NCI-H2227 (cell line): ENCODE results near the gene CELSR1.

Experiments
- DNase-seq: peaks from one replicate; lab custom pipeline; 2025; ENCODE audit not compliant: unreplicated experiment; lab: John Stamatoyannopoulos, UW

Gene CELSR1

GRCh38 chr22:46354176-46354992, 183.0 kb downstream of the CELSR1 start:
- no peak for DNase-seq

DNA sequence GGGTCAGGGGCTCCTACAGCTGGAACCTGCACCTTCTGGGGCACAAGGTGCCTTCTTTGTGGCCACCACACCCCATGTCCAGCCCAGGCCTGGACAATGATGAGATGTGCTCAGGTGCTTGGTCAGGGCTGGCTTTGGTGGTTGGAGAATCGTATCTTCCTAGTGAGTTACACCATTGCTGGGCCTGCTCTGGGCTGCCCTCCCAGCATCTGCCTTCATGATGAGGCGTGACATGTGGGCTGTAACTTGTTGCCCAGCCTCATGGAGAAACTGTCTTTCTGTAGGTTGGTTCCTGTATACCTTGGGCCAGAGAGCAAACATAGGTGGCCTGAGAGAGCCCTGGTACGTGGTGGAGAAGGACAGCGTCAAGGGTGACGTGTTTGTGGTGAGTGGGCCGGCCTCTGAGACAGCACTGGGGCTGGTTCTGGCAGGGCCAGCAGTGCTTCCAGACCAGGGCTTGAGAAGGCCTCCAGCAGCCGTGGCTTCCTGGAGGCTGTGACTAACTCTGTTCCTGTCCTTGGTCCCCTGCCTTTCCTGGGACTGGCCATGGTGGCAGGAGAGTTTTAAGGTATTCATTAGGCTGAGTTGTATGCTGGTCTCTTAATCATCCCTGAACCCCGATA, 183.8 kb downstream of the CELSR1 start:
- DNase-seq: no peak

DNA sequence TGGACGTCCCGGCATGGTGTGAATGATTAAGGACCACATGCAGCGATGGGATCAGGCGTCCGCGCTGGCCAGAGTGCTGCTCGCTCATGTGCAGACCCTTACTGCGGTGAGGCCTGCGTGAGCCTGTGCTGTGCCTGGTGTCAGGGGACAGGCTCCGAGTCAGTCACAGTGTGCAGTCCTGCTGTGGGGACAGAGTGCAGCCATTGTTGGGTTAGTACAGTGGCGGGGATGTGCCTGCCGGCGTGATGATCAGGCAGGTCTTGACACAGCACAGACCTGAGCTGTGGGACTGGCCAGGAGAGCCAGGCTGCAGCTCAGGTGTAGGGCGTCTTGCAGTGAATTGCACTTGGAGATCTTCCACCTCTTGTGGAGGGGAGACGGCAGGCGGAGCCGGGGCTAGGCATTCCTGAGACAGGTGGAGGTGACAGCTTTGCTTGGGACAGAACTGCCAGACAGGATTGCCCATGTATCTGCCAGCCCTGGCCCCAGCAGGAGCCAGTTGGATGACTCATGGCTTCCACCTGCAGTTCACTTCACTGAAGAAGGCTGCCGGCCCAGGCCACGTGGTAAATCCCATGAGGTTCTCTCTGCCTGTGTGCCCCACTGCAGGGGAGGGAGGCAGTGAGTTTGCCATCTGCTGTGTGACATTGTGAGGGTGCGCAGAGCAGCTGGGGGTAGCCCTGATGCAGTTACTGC, 184.6 kb downstream of the CELSR1 start:
- DNase-seq: no peak

GRCh38 chr22:46352276-46352675, 185.1 kb downstream of the CELSR1 start:
- no peak for DNase-seq

DNA sequence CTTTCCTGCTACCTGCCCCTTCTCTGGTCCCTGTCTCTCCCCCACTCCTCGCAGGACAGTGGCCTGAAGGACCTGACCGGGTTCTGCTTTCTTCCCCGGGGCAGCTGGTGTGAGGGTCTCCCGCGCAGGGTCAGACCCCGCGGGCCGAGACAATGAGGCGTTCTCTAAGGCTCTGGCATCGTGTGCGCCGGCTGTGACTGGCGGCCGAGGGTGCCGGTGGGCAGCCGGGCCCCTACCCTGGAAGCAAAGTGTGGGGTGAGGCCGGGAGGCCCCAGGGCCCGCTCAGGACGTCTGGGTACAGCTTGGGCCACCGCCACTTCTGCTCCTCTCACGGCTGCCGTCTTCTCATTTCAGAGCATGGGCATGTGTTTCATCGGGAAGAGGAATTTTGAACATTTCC, 185.7 kb downstream of the CELSR1 start:
- no peak for DNase-seq

GRCh38 chr22:46351131-46351735, 186.2 kb downstream of the CELSR1 start:
- no peak for DNase-seq

DNA sequence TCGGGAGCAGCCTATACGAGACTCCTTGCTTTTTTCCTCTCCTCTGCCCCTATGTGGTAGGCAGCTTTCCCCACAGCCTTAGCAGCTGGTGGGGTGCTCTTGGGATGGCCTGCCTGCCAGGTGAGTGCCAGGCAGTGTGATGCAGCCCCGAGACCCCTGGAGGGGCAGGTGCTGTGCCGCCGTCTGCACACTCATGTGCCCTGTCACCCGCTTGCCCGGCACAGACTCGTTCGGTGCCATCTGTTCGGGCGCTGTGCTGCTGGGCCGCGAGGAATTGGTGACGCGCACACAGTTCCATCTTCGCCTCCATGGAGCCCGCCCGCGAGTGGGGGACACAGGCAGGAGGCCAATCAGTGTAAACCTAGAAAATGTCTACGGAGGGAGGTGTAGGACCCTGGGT, 186.8 kb downstream of the CELSR1 start:
- no peak for DNase-seq

DNA sequence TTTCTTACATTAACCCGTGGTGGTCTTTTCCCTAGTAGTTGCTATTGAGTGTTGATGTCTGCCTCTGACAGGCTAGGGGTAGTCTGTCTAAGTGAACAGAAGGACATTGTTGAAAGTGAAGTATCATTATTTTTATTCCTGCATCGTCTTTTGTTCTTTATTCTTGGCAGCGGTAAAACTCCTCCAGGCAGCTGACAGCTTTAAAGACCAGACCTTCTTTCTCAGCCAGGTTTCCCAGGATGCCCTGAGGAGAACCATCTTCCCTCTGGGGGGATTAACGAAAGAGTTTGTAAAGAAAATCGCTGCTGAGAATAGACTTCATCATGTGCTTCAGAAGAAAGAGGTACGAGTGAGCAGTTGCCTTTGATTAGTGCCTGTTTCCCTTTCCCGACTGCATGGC, 187.3 kb downstream of the CELSR1 start:
- DNase-seq: no peak

GRCh38 chr22:46349681-46350080, 187.7 kb downstream of the CELSR1 start:
- no peak for DNase-seq

DNA sequence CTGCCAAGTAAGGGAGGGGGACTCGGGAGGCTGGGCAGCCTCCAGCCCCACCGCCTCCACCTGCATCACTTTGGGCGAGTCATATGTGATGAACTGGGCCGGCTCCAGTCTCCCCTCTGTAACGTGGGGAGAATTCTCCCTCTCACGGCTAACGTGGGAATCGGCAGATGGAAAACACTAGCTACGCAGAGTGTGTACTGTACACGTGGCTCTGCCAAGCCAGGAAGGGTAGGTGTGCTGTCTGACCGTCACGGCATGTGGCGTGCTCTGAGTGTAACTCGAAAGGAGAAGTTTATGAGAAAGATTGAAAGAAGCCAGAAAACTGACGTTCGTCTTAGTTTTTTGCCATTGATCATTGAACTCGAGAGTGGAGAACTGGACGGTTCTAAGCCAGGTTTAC, 188.2 kb downstream of the CELSR1 start:
- no peak for DNase-seq

- DNase-seq: no peak
Observed at GRCh38 chr22:46348099-46348695, 189.2 kb downstream of the CELSR1 start.

DNA sequence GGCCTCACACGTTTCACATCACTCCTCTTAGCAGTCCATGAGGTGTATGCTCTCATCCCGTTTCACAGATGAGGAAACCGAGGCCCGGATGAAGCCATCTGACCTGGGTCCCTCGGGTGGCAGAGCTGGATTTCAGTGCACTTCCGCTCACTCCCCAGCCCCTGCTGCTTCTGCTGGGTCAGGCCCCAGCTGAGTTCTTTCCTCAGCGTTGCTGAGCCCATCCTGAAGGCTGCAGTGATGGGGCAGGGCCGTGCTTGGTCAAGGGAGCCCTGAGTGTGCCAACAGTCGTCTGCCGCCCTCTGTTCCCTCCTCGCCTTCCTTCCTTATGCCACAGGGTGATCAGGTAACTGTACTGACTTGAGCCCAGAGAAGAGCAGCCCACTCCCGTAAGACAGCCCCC, 189.8 kb downstream of the CELSR1 start:
- DNase-seq: no peak

GRCh38 chr22:46346680-46347405, 190.6 kb downstream of the CELSR1 start:
- no peak for DNase-seq

- no peak for DNase-seq
Observed at GRCh38 chr22:46340676-46341075, 196.7 kb downstream of the CELSR1 start.

- no peak for DNase-seq
Observed at GRCh38 chr22:46339956-46340355, 197.5 kb downstream of the CELSR1 start.

DNA sequence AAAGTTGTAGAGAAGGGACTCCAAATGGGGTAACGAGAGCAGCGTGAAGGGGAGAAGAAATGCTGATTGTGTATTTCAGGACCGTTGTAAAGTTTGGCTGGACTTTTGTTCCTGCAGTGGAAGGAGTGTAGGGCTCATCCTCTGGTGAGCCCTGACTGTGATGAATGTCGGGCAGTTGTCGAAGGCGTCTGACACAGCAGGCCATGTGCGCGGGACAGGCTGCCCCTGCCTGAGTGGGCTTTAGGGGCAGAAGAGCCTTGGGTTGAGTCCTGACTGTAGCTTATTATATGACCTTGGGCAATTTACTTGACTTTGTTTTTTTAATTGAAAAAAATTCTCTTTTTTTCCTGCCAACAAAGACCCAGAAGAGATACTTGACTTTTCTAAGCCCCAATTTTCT, 198.8 kb downstream of the CELSR1 start:
- DNase-seq: no peak

DNA sequence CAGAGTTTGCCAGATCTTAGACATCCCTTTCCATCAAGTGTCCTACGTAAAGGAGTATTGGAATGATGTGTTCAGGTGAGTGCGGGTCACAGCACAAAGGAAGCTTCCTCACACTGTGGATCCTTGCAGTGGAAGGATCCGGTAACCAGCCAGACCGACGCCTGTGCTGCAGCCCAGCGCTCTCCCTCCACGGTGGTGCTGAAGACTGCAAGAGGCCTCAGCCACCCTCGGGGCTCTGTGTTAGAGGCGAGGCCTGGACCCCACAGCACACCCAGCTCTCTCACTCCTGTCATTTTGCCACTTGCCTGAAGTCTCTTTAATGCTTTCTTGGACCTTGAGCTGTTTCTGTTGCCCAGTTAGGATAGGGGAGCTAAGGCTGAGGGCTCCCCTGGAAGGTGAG, 199.6 kb downstream of the CELSR1 start:
- no peak for DNase-seq

- no peak for DNase-seq
Observed at GRCh38 chr22:46336119-46337078, 201.0 kb downstream of the CELSR1 start.
